A549 (cell line): ENCODE results near the gene C2. TPM values are rescaled to one million over a fixed set of nuclear protein-coding genes. Genes with fewer than 3 reads are reported as not detected.
"Not testable (repeated sequence)": the region's sequence is repeated elsewhere in the genome, so short reads cannot be mapped to it uniquely, and the experiment has no call there.

Experiments
- ATAC-seq, 2 experiments: fragments of 200-7000 bp in 1 of 2; fragments of >200 bp in 1 of 2; cut with Nextera tagmentation in 1 of 2; cut with Tn5 transposase in 1 of 2; 3 replicates each; pipeline versions ENCODE4 v1.8.0 to v1.9.1; 2018 to 2020; ENCODE audit warnings: mild to moderate bottlenecking in 1 of 2, moderate library complexity in 1 of 2
- CTCF ChIA-PET: fragments of 300-600 bp; sonication (Branson Sonifier 250); formaldehyde crosslinking; extraction: SDS; loops from one replicate; lab custom pipeline; 2021; ENCODE audit warnings: antibody characterized with exemption, inconsistent platforms; lab: Yijun Ruan, JAX
- POLR2A ChIA-PET: fragments of 350-600 bp; formaldehyde crosslinking; extraction: SDS; loops from one replicate; lab custom pipeline; 2021; ENCODE audit warnings: antibody characterized with exemption, inconsistent platforms; lab: Yijun Ruan, JAX
- DNase-seq, 2 experiments: peaks; one replicate each; pipeline versions ENCODE4 v3.0.0 to v3.0.0-alpha.2; 2011 to 2016; ENCODE audit warnings: low read depth in 1 of 2, low spot score in 1 of 2
- FAIRE-seq: peaks from 2 replicates; lab custom pipeline; 2011; peaks lifted over from hg19 to GRCh38; lab: Jason Lieb, UNC
- H3K27ac ChIP-seq, 2 experiments: fragments of >200 bp; sonication (Bioruptor Twin); formaldehyde crosslinking; 3 replicates each; pipeline ENCODE4 v1.5.1; 2016 to 2017
- H3K4me1 ChIP-seq: fragments of >200 bp; sonication (Bioruptor Twin); formaldehyde crosslinking; 3 replicates; pipeline ENCODE4 v1.6.1; 2016
- H3K4me2 ChIP-seq: fragments of >200 bp; sonication (Bioruptor Twin); formaldehyde crosslinking; 3 replicates; pipeline ENCODE4 v1.6.1; 2016
- H3K4me3 ChIP-seq: fragments of >200 bp; sonication (Bioruptor Twin); formaldehyde crosslinking; 3 replicates; pipeline ENCODE4 v1.5.1; 2016
- H3K9me3 ChIP-seq: fragments of >200 bp; sonication (Bioruptor Twin); formaldehyde crosslinking; 3 replicates; pipeline ENCODE4 v1.6.1; 2016
- BCL3 ChIP-seq: fragments of >200 bp; sonication (Bioruptor Twin); formaldehyde crosslinking; IDR thresholded peaks from 3 replicates; pipeline ENCODE4 v1.6.1; 2016
- CBX8 ChIP-seq: fragments of 200-600 bp; sonication (generic); IDR thresholded peaks from 2 replicates; pipeline ENCODE4 v1.6.1; 2016
- CEBPB ChIP-seq, 2 experiments: fragments of >200 bp in 1 of 2; sonication (Bioruptor Twin) in 1 of 2; formaldehyde crosslinking in 1 of 2; IDR thresholded peaks; 2 replicates each; pipeline ENCODE4 v1.6.1; 2012 to 2016
- CTCF ChIP-seq: fragments of >200 bp; sonication (Bioruptor Twin); formaldehyde crosslinking; IDR thresholded peaks from 3 replicates; pipeline ENCODE4 v1.5.1; 2016
- E2F6 ChIP-seq: IDR thresholded peaks from 2 replicates; pipeline ENCODE4 v1.6.1; 2012; ENCODE audit warnings: low read depth, borderline replicate concordance
- ELK1 ChIP-seq: fragments of 150-350 bp; IDR thresholded peaks from 2 replicates; pipeline ENCODE4 v1.6.1; 2014; ENCODE audit warnings: low read depth, mild to moderate bottlenecking, low read length
- HES2 ChIP-seq: fragments of >200 bp; sonication (Bioruptor Twin); formaldehyde crosslinking; IDR thresholded peaks from 2 replicates; pipeline ENCODE4 v1.6.1; 2016
- HOXB13 ChIP-seq: fragments of 250-450 bp; sonication (Bioruptor Pico); IDR thresholded peaks from 2 replicates; pipeline ENCODE4 v1.5.0; 2020; ENCODE audit warnings: low read depth, mild to moderate bottlenecking, moderate library complexity
- KDM5A ChIP-seq: fragments of 200-600 bp; sonication (generic); IDR thresholded peaks from 2 replicates; pipeline ENCODE4 v1.6.1; 2016; ENCODE audit warnings: antibody characterized with exemption, mild to moderate bottlenecking
- MYC ChIP-seq: IDR thresholded peaks from 2 replicates; pipeline ENCODE4 v1.6.1; 2012; ENCODE audit warnings: mild to moderate bottlenecking, inconsistent platforms, low read length, improper control_type of control experiment, borderline replicate concordance
- POLR2AphosphoS2 ChIP-seq: conservative IDR thresholded peaks from 2 replicates; pipeline ENCODE4 v1.6.1; 2012; ENCODE audit warnings: low read length, improper control_type of control experiment, inconsistent platforms
- RARB ChIP-seq: fragments of 250-450 bp; sonication (Bioruptor Pico); IDR thresholded peaks from 2 replicates; pipeline ENCODE4 v1.8.0; 2021; ENCODE audit warnings: mild to moderate bottlenecking, moderate library complexity
- RCOR1 ChIP-seq: fragments of 150-350 bp; IDR thresholded peaks from 2 replicates; pipeline ENCODE4 v1.6.1; 2014; ENCODE audit warnings: antibody characterized with exemption, low read length, low read depth
- REST ChIP-seq: fragments of 200-600 bp; sonication (generic); IDR thresholded peaks from 2 replicates; pipeline ENCODE4 v1.6.1; 2016; ENCODE audit warnings: antibody characterized with exemption, mild to moderate bottlenecking, moderate library complexity
- ZC3H11A ChIP-seq: fragments of 450-650 bp; IDR thresholded peaks from 2 replicates; pipeline ENCODE4 v1.6.1; 2014; ENCODE audit warnings: antibody characterized with exemption, mild to moderate bottlenecking
- WGBS: methylation state at CpG from one replicate; pipeline ENCODE4 v1.1.6; 2017; ENCODE audit errors: missing lambda C conversion rate; 5-methylcytosine and 5-hydroxymethylcytosine counted together
- polyA plus RNA-seq, 4 experiments: library from polyadenylated mRNA; depleted of rRNA in 3 of 4; stranded (reverse); fragments of >200 nt; fragmentation: RNase III in 1 of 4; extraction: RNeasy Plus Mini Kit Qiagen cat#74134 plus additional on column Dnase treatment in 1 of 4; gene quantifications; 2 replicates in 3 of 4; 3 replicates in 1 of 4; pipeline ENCODE4 v1.2.3, GENCODE V29; 2011 to 2017

Gene C2
- polyA plus RNA-seq, 2 of the 4 experiments (the other 2 are of a cell fraction), result 0.22 to 0.87 TPM

GRCh38 chr6:31927863-31928671, 550 bp downstream of the C2 start:
- H3K4me2 ChIP-seq, result 0 out of 3 replicates have a peak overlapping the region, but pooled peaks have one; percentile 14
- no peak overlapping the region for H3K27ac ChIP-seq
- FAIRE-seq (no peak), DNase-seq (no peak), ATAC-seq (no peak)
- POLR2A ChIA-PET, result no interaction called here
- 80% methylated on average over 7 of the region's 11 CpGs for WGBS
- CTCF ChIA-PET, result no interaction called here
- no peaks in the 10 kb centered on the region; the same call in 2 of the 3 replicates for H3K4me1 ChIP-seq
- TF ChIP-seq HOXB13 (CRISPR knock-in tag) (no peak), RARB (CRISPR knock-in tag) (no peak), RCOR1 (no peak), BCL3 (no peak), ZC3H11A (no peak), KDM5A (no peak), REST (no peak), HES2 (no peak), CEBPB (IDR thresholded peaks at IDR 0.05) (no peak), ELK1 (no peak)
- H3K4me3 ChIP-seq, result no peak overlapping the region
- peaks cover 3% of the 10 kb centered on the region; the same call in 1 of the 3 replicates for H3K9me3 ChIP-seq

- FAIRE-seq, result no peak
- ChIA-PET CTCF (interaction anchor here (1.8 kb wide), 1 partner anchor 24 kb away, joined by 5 read pairs; no protein-coding TSS in a partner anchor), POLR2A (no interaction called here)
- ATAC-seq, result no peak
- no peak for DNase-seq
- WGBS, result 77% methylated on average over 4 of the region's 9 CpGs
- H3K4me3 ChIP-seq, result no peak overlapping the region
- H3K27ac ChIP-seq, result no peak overlapping the region
- no peak for TF ChIP-seq E2F6
- H3K4me2 ChIP-seq, result no peak overlapping the region
- H3K9me3 ChIP-seq, result peaks cover 3% of the 10 kb centered on the region; the same call in 1 of the 3 replicates
- H3K4me1 ChIP-seq, result no peaks in the 10 kb centered on the region; the same call in 2 of the 3 replicates
Observed at GRCh38 chr6:31928672-31928939, 1.1 kb downstream of the C2 start.

- TF ChIP-seq KDM5A (no peak), MYC (no peak), POLR2AphosphoS2 (no peak), CTCF (no peak), CBX8 (no peak)
- Histone ChIP-seq H3K4me3 (no peak overlapping the region), H3K4me1 (no peaks in the 10 kb centered on the region; the same call in 2 of the 3 replicates), H3K9me3 (peaks cover 2% of the 10 kb centered on the region; the same call in 1 of the 3 replicates), H3K4me2 (no peak overlapping the region), H3K27ac (no peak overlapping the region)
- POLR2A ChIA-PET, result no interaction called here
- no peak for ATAC-seq
- no peak for DNase-seq
- 93% methylated on average over 1 of the region's 1 CpG for WGBS
- CTCF ChIA-PET, result no interaction called here
- no peak for FAIRE-seq
Observed at GRCh38 chr6:31930962-31931361, 3.4 kb downstream of the C2 start.

GRCh38 chr6:31932137-31932536, 4.6 kb downstream of the C2 start:
- H3K9me3 ChIP-seq, H3K4me1 ChIP-seq, H3K4me3 ChIP-seq, FAIRE-seq, ATAC-seq, DNase-seq, H3K27ac ChIP-seq, POLR2A ChIA-PET, CTCF ChIA-PET, H3K4me2 ChIP-seq: not testable (repeated sequence)
- 92% methylated on average over 10 of the region's 32 CpGs for WGBS
